GM13976 (cell line): ENCODE measurements around the gene PSMA1.
"Not testable (repeated sequence)": the region's sequence is repeated elsewhere in the genome, so short reads cannot be mapped to it uniquely, and the experiment has no call there.

Experiments used
- DNase-seq: peaks from one replicate; pipeline ENCODE4 v3.0.0; 2012; ENCODE audit warnings: low spot score
- in situ Hi-C: fragments of 300-500 bp; cut with MboI; formaldehyde crosslinking; loops from one replicate; pipeline ENCODE4 v1.12.0; 2022; ENCODE audit warnings: low sequenced_read_pairs, mixed read lengths, inconsistent platforms; ENCODE audit not compliant: unreplicated experiment
- TF ChIP-seq, protein P1 (sequence below): IDR thresholded peaks from 2 replicates; pipeline ENCODE4 v1.5.1; 2012; ENCODE audit warnings: borderline replicate concordance, mild to moderate bottlenecking; ENCODE audit not compliant: insufficient read depth; ENCODE audit errors: extremely low read depth, missing control alignments, control extremely low read depth

The PSMA1 gene

DNA sequence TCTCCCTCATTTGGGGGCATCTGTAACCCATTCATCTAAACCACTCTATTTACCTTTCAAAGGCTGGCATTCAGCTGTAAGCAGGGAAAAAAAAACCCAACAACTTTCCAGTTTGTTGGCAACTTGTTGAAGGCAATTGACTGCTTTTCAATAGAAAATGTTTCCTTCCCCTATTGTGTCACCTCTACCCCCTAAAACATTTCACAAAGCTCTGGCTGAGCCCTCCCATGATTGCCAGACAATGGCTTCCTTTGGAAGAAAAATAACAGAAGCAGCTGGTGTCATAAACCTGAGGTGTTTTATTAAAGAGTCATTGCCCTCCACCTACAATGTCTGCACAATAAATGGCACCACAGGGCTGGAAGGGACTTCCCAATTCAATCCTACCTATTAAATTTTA is 22.1 kb upstream of the PSMA1 start:
- DNase-seq = no peak
- in situ Hi-C loops = loop anchor here (10.0 kb wide), 2 partner anchors 222 to 352 kb away; partner anchors contain the start of gene CYP2R1
- TF ChIP-seq, protein P1, sequence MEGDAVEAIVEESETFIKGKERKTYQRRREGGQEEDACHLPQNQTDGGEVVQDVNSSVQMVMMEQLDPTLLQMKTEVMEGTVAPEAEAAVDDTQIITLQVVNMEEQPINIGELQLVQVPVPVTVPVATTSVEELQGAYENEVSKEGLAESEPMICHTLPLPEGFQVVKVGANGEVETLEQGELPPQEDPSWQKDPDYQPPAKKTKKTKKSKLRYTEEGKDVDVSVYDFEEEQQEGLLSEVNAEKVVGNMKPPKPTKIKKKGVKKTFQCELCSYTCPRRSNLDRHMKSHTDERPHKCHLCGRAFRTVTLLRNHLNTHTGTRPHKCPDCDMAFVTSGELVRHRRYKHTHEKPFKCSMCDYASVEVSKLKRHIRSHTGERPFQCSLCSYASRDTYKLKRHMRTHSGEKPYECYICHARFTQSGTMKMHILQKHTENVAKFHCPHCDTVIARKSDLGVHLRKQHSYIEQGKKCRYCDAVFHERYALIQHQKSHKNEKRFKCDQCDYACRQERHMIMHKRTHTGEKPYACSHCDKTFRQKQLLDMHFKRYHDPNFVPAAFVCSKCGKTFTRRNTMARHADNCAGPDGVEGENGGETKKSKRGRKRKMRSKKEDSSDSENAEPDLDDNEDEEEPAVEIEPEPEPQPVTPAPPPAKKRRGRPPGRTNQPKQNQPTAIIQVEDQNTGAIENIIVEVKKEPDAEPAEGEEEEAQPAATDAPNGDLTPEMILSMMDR = no peak

DNA sequence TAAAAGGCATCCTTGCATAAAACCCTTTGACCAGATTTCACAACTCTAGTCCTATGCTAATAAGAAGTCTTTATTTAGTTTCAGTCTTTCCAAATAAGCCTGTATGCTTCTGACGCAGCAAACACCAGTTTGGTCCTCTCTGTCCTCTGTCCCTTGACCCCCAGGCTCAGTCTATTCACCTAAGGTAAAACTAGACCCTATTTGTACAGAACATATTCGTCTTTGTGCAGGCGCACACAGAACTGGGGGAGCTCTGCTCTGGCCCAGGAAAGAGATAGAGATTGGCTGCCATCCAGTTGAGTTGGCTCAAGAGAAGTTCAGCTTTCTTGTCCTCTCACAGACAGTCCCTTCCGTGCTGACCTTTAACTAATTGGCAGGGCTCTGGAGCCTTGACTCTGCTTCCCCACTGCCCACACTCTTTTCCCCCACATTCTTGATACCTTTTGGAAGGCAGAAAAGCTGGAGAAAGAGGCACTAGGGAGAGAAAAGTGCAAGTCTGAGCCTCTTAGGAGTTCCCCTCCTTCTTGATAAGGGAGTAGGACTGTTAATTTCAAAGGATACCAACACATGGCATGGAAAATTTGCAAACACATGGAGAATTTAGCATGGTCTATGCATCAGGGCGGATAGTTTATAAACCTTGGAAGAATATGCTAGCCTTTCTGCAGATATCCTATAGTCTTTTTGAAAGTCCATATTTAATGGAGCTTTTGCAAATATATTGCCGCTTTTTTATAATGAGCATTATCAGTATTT is 21.2 kb upstream of the PSMA1 start:
- in situ Hi-C loops = loop anchor here (10.0 kb wide), 2 partner anchors 223 to 353 kb away; partner anchors contain the start of gene CYP2R1
- TF ChIP-seq, protein P1 = no peak
- DNase-seq = no peak

DNA sequence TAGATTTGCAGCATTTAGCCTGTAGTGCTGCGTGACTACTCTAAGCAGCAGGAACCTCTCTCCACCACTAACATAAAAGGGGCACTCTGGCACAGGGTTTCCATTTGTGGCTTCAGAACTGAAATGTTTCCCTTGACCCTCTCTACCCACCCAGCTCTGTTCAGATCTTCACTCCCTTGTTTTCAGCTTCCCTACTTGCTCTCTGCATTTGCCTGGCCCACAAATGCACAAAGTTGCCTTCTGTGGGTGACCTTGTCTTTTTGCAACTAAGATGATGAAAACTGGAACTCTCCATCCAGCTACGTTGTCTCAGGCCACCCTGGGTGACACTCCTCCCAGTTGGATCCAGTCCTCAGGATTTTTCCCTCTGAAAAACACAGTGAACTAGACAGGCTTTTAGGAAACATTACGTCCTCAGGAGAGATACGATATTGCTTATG is 19.8 kb upstream of the PSMA1 start:
- in situ Hi-C loops = loop anchor here (10.0 kb wide), 2 partner anchors 225 to 355 kb away; partner anchors contain the start of gene CYP2R1
- TF ChIP-seq, protein P1 = no peak
- DNase-seq = no peak

DNA sequence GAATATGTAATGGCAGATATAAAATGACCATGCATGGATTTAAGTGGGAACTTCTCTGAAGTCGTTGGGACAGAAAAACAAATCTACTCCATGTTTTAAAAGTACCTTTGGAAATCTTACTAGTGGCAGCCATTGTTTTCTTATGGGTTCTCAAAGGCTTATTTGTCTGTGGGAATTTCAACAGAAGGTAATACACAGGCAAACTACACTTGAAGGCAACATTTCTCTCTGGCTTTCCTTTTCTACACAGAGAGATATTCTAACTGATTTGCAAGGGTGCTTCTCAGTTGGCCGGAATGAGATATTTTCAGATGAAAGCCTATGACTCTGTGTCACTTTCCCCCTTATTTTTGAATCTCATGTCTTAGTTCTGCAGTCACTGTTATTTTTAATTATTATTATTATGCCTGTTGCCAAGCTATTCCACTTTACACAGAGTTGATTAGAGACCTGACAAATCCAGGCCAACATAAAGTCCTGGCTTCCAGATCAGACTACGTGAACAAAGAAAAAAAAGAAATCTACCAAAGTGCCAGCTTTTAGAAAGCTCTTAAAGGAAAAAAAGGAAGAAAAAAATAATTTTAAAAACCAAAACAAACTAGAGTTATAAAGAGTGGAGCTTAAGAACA is 18.9 kb upstream of the PSMA1 start:
- TF ChIP-seq, protein P1 = no peak
- DNase-seq = no peak
- in situ Hi-C loops = no loop called here

DNA sequence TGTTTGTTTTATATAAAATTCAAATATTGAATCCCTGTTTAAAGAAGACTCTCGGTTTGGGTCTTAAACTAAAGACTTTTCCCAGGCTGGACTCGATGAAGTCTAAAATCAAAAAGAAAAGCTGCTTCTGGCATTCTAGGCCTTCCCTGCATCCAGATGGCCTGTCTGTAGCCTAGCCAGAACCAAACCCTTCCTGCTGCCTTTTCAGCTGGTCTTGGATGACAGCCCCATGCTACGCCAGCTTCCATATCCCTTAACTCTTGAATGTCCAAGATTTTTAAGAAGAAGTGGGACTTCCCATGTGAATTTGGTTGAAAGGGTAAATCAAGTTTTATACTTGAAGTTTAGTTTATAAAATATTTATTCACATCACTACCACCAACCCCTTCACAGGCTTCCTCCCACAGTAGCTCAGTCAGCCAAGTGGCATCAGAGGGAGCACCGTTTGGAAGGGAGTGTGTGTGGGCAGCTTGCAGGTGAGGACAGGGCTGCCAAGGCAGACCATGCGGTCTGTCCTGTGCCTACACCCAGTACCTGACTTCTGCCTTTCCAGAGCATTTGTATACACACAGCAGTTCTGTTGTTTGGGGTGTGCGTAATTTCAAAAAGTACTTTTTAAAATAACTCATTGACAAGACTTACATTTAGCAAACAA is 18.2 kb upstream of the PSMA1 start:
- no peak for DNase-seq
- in situ Hi-C loops = no loop called here
- TF ChIP-seq, protein P1 = no peak

DNA sequence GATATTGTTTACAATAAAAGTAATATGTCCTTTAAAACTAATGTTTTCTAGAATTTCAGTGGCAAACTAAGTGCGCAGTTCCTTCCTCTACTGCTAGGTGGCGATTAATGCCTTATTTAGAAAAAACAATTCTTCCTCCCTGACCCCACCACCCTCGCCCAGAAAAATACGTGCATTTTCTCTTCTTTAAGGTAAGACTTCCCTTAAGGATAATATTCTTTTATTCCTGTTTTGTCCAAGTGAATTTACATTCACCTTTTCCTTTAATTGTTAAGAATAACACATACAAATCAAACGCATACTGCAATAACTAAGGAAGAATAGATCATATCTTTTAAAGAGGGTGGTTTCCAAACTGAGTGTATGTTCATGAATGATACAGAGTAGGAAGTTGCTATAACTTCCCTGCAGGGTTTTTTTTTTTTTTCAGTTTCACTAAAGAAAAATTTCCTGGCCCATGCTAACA is 17.0 kb upstream of the PSMA1 start:
- TF ChIP-seq, protein P1 = peak; percentile 54
- in situ Hi-C loops = no loop called here

DNA sequence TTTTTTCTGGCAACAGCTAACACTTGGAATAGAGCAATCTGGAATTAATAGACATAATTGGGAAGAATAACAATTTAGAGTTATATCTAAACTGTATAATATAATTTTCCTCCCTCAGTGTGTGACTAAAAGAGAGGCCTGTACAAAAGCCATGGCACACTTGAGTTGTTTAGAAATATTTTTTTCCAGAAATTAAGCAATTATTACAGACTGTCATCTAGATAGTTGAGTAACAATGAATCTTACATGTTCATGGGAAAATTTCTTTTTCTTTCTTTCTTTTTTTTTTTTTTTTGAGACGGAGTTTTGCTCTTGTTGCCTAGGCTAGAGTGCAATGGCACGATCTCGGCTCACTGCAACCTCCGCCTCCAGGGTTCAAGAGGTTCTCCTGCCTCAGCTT is 15.0 kb upstream of the PSMA1 start:
- in situ Hi-C loops, DNase-seq: not testable (repeated sequence)

More for the DNA sequence above, 17.0 kb upstream of the PSMA1 start:
- DNase-seq = peak; percentile 69
